Activated CD4-positive, alpha-beta memory T cell treated with anti-CD3 and anti-CD28 coated beads, Interleukin-2, amount 10 ng/mL, durations not matched to agents 7 days and 5 days (primary cell): ENCODE results near the gene ATRX. TPM values are rescaled to one million over a fixed set of nuclear protein-coding genes. Genes with fewer than 3 reads are reported as not detected.
"Not testable (repeated sequence)": the region's sequence is repeated elsewhere in the genome, so short reads cannot be mapped to it uniquely, and the experiment has no call there.

ENCODE experiments used
- CTCF ChIA-PET: fragments of 350-600 bp; sonication (Branson Sonifier 250); formaldehyde crosslinking; loops from one replicate; lab custom pipeline; 2021; ENCODE audit warnings: antibody characterized with exemption, inconsistent platforms; lab: Charles Lee
- POLR2A ChIA-PET: fragments of 350-600 bp; sonication (Branson Sonifier 250); formaldehyde crosslinking; loops from one replicate; lab custom pipeline; 2021; ENCODE audit warnings: antibody characterized with exemption; lab: Charles Lee
- DNase-seq: peaks from one replicate; pipeline ENCODE4 v3.0.0-alpha.2; 2020
- H3K27ac Mint-ChIP-seq: one replicate; pipeline ENCODE4 v1.8.0; 2021; ENCODE audit warnings: mild to moderate bottlenecking, mixed read lengths
- H3K27me3 Mint-ChIP-seq: one replicate; pipeline ENCODE4 v1.8.0; 2021; ENCODE audit warnings: mixed read lengths
- H3K36me3 Mint-ChIP-seq: one replicate; pipeline ENCODE4 v1.8.0; 2021; ENCODE audit warnings: low read depth, mixed read lengths
- H3K4me1 Mint-ChIP-seq: one replicate; pipeline ENCODE4 v1.8.0; 2021; ENCODE audit warnings: mixed read lengths
- H3K4me3 Mint-ChIP-seq: one replicate; pipeline ENCODE4 v1.8.0; 2021; ENCODE audit warnings: mild to moderate bottlenecking, mixed read lengths
- H3K9me3 Mint-ChIP-seq: one replicate; pipeline ENCODE4 v1.8.0; 2021; ENCODE audit warnings: mixed read lengths
- total RNA-seq, 2 experiments: library from RNA; stranded (reverse); gene quantifications; one replicate each; pipeline ENCODE4 v1.2.3, GENCODE V29; 2021

The ATRX gene
- total RNA-seq, 2 experiments from 2014 or later: 67.6 to 70.2 TPM

GRCh38 chrX:77768787-77769186 lies 17.2 kb downstream of the ATRX start:
- Mint-ChIP-seq H3K4me3 (no peak overlapping the region), H3K36me3 (peaks cover 24% of the 10 kb centered on the region), H3K27me3 (no peaks in the 10 kb centered on the region), H3K27ac (peak overlapping the region; percentile 23), H3K9me3 (peaks cover 2% of the 10 kb centered on the region), H3K4me1 (peaks cover 22% of the 10 kb centered on the region)
- ChIA-PET POLR2A (no interaction called here), CTCF (no interaction called here)
- no peak for DNase-seq

- H3K9me3 Mint-ChIP-seq, H3K27ac Mint-ChIP-seq, DNase-seq, CTCF ChIA-PET, H3K27me3 Mint-ChIP-seq, H3K4me3 Mint-ChIP-seq, POLR2A ChIA-PET: not testable (repeated sequence)
- peaks cover 20% of the 10 kb centered on the region for H3K36me3 Mint-ChIP-seq
- H3K4me1 Mint-ChIP-seq: peaks cover 17% of the 10 kb centered on the region
These were observed 19.8 kb downstream of the ATRX start for GRCh38 chrX:77766212-77766611.

- Mint-ChIP-seq H3K27ac (no peak overlapping the region), H3K36me3 (peaks cover 17% of the 10 kb centered on the region), H3K4me3 (no peak overlapping the region), H3K9me3 (peaks cover 6% of the 10 kb centered on the region), H3K4me1 (no peaks in the 10 kb centered on the region), H3K27me3 (no peaks in the 10 kb centered on the region)
- DNase-seq: no peak
- CTCF ChIA-PET: no interaction called here
- POLR2A ChIA-PET: no interaction called here
These were observed 30.5 kb downstream of the ATRX start for GRCh38 chrX:77755561-77755960.

- CTCF ChIA-PET, H3K27me3 Mint-ChIP-seq, H3K4me3 Mint-ChIP-seq: not testable (repeated sequence)
These were observed 32.1 kb downstream of the ATRX start for GRCh38 chrX:77753942-77754341.

GRCh38 chrX:77749695-77750094 lies 36.3 kb downstream of the ATRX start:
- POLR2A ChIA-PET: no interaction called here
- Mint-ChIP-seq H3K4me3 (no peak overlapping the region), H3K36me3 (peaks cover 8% of the 10 kb centered on the region), H3K27me3 (no peaks in the 10 kb centered on the region), H3K9me3 (peaks cover 6% of the 10 kb centered on the region), H3K4me1 (no peaks in the 10 kb centered on the region), H3K27ac (no peak overlapping the region)
- DNase-seq: no peak
- CTCF ChIA-PET: no interaction called here

More at GRCh38 chrX:77753942-77754341, 32.1 kb downstream of the ATRX start:
- H3K27ac Mint-ChIP-seq, H3K4me1 Mint-ChIP-seq, DNase-seq, H3K9me3 Mint-ChIP-seq, POLR2A ChIA-PET: not testable (repeated sequence)
- peaks cover 19% of the 10 kb centered on the region for H3K36me3 Mint-ChIP-seq

GRCh38 chrX:77743720-77744119 lies 42.3 kb downstream of the ATRX start:
- Mint-ChIP-seq H3K4me1 (peaks cover 20% of the 10 kb centered on the region), H3K9me3 (no peaks in the 10 kb centered on the region), H3K36me3 (peaks cover 2% of the 10 kb centered on the region), H3K27ac (no peak overlapping the region), H3K4me3 (no peak overlapping the region), H3K27me3 (no peaks in the 10 kb centered on the region)
- DNase-seq: no peak
- CTCF ChIA-PET: no interaction called here
- POLR2A ChIA-PET: no interaction called here

- no peaks in the 10 kb centered on the region for H3K36me3 Mint-ChIP-seq
- H3K9me3 Mint-ChIP-seq: no peaks in the 10 kb centered on the region
- H3K4me1 Mint-ChIP-seq: peaks cover 20% of the 10 kb centered on the region
- ChIA-PET POLR2A (no interaction called here), CTCF (no interaction called here)
- H3K27me3 Mint-ChIP-seq: no peaks in the 10 kb centered on the region
- H3K27ac Mint-ChIP-seq: no peak overlapping the region
- no peak overlapping the region for H3K4me3 Mint-ChIP-seq
- no peak for DNase-seq
These were observed 43.1 kb downstream of the ATRX start for GRCh38 chrX:77742788-77743476.

GRCh38 chrX:77740376-77740905 lies 45.6 kb downstream of the ATRX start:
- Mint-ChIP-seq H3K4me3 (no peak overlapping the region), H3K4me1 (peaks cover 20% of the 10 kb centered on the region), H3K9me3 (no peaks in the 10 kb centered on the region), H3K27ac (no peak overlapping the region), H3K36me3 (peaks cover 3% of the 10 kb centered on the region), H3K27me3 (no peaks in the 10 kb centered on the region)
- DNase-seq: no peak
- ChIA-PET POLR2A (no interaction called here), CTCF (interaction anchor here (0.7 kb wide), 1 partner anchor 231 kb away, joined by 3 read pairs; no protein-coding TSS in a partner anchor)

- H3K27me3 Mint-ChIP-seq: no peaks in the 10 kb centered on the region
- POLR2A ChIA-PET: no interaction called here
- no peak for DNase-seq
- H3K9me3 Mint-ChIP-seq: no peaks in the 10 kb centered on the region
- peaks cover 3% of the 10 kb centered on the region for H3K36me3 Mint-ChIP-seq
- CTCF ChIA-PET: no interaction called here
- H3K4me1 Mint-ChIP-seq: peaks cover 7% of the 10 kb centered on the region
- no peak overlapping the region for H3K4me3 Mint-ChIP-seq
- H3K27ac Mint-ChIP-seq: no peak overlapping the region
These were observed 52.7 kb downstream of the ATRX start for GRCh38 chrX:77733342-77733741.

- ChIA-PET CTCF (no interaction called here), POLR2A (no interaction called here)
- no peaks in the 10 kb centered on the region for H3K27me3 Mint-ChIP-seq
- H3K9me3 Mint-ChIP-seq: no peaks in the 10 kb centered on the region
- H3K36me3 Mint-ChIP-seq: peaks cover 4% of the 10 kb centered on the region
- no peak overlapping the region for H3K4me3 Mint-ChIP-seq
- DNase-seq: no peak
- no peak overlapping the region for H3K27ac Mint-ChIP-seq
- peaks cover 7% of the 10 kb centered on the region for H3K4me1 Mint-ChIP-seq
These were observed 54.1 kb downstream of the ATRX start for GRCh38 chrX:77731821-77732419.

- H3K4me3 Mint-ChIP-seq, H3K9me3 Mint-ChIP-seq, H3K27me3 Mint-ChIP-seq, DNase-seq, H3K4me1 Mint-ChIP-seq, CTCF ChIA-PET, H3K27ac Mint-ChIP-seq, POLR2A ChIA-PET: not testable (repeated sequence)
- peaks cover 20% of the 10 kb centered on the region for H3K36me3 Mint-ChIP-seq
These were observed 59.9 kb downstream of the ATRX start for GRCh38 chrX:77726095-77726494.

- Mint-ChIP-seq H3K4me3 (no peak overlapping the region), H3K9me3 (peaks cover 3% of the 10 kb centered on the region), H3K4me1 (peaks cover 12% of the 10 kb centered on the region), H3K36me3 (peaks cover 28% of the 10 kb centered on the region), H3K27me3 (no peaks in the 10 kb centered on the region), H3K27ac (no peak overlapping the region)
- ChIA-PET CTCF (no interaction called here), POLR2A (no interaction called here)
- DNase-seq: no peak
These were observed 62.3 kb downstream of the ATRX start for GRCh38 chrX:77723681-77724080.

- ChIA-PET POLR2A (no interaction called here), CTCF (no interaction called here)
- no peaks in the 10 kb centered on the region for H3K27me3 Mint-ChIP-seq
- H3K27ac Mint-ChIP-seq: no peak overlapping the region
- peaks cover 3% of the 10 kb centered on the region for H3K9me3 Mint-ChIP-seq
- no peak overlapping the region for H3K4me3 Mint-ChIP-seq
- peaks cover 35% of the 10 kb centered on the region for H3K36me3 Mint-ChIP-seq
- DNase-seq: no peak
- peaks cover 13% of the 10 kb centered on the region for H3K4me1 Mint-ChIP-seq
These were observed 66.6 kb downstream of the ATRX start for GRCh38 chrX:77719388-77719787.

GRCh38 chrX:77704881-77705280 lies 81.1 kb downstream of the ATRX start:
- ChIA-PET POLR2A (no interaction called here), CTCF (no interaction called here)
- no peak for DNase-seq
- H3K4me1 Mint-ChIP-seq: no peaks in the 10 kb centered on the region
- H3K9me3 Mint-ChIP-seq: peaks cover 2% of the 10 kb centered on the region
- H3K27me3 Mint-ChIP-seq: no peaks in the 10 kb centered on the region
- peaks cover 20% of the 10 kb centered on the region for H3K36me3 Mint-ChIP-seq
- no peak overlapping the region for H3K27ac Mint-ChIP-seq
- no peak overlapping the region for H3K4me3 Mint-ChIP-seq
